AG04449 (cell line): ENCODE measurements around the gene ABLIM1.

ENCODE experiments used
- CTCF ChIA-PET: fragments of 350-600 bp; formaldehyde crosslinking; extraction: SDS; loops from one replicate; lab custom pipeline; 2021; ENCODE audit warnings: antibody characterized with exemption; lab: Yijun Ruan, JAX
- POLR2A ChIA-PET: fragments of 400-600, 350-600 bp; formaldehyde crosslinking; extraction: SDS; loops from one replicate; lab custom pipeline; 2020; ENCODE audit warnings: antibody characterized with exemption, inconsistent platforms; lab: Yijun Ruan, JAX
- DNase-seq: peaks from one replicate; pipeline ENCODE4 v3.0.0-alpha.2; 2010; ENCODE audit warnings: low read depth, low spot score
- H3K4me3 ChIP-seq: 2 replicates; pipeline ENCODE4 v1.5.1; 2011; ENCODE audit warnings: low read depth, mild to moderate bottlenecking, control low read depth, low read length
- CTCF ChIP-seq: IDR thresholded peaks from one replicate; pipeline ENCODE4 v1.5.1; 2011; ENCODE audit warnings: mild to moderate bottlenecking, moderate library complexity, low read length, control low read depth, inconsistent platforms; ENCODE audit not compliant: insufficient read depth; ENCODE audit errors: missing control alignments

Gene ABLIM1

DNA sequence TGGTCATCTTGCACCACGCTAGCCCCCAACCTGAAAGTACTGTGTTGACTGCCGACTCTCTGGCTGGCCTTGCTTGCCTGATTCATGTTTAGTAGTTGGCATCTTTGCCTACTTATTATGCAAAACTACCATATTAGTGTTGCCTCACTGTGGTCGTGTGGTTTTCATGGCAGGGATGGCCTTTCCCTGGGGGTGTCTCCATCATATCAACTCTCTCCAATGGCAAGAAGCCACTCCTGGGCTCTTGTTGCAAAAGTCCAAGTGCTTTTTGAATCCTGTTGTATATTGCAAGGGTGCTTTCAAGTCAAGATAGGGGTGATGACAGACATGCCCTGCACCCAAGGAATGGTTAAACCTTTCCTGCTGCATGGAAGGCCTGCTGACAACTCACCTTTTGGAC lies 39.4 kb downstream of the ABLIM1 start:
- no peak for TF ChIP-seq CTCF
- ChIA-PET CTCF (no interaction called here), POLR2A (no interaction called here)
- H3K4me3 ChIP-seq = no peak overlapping the region
- no peak for DNase-seq

DNA sequence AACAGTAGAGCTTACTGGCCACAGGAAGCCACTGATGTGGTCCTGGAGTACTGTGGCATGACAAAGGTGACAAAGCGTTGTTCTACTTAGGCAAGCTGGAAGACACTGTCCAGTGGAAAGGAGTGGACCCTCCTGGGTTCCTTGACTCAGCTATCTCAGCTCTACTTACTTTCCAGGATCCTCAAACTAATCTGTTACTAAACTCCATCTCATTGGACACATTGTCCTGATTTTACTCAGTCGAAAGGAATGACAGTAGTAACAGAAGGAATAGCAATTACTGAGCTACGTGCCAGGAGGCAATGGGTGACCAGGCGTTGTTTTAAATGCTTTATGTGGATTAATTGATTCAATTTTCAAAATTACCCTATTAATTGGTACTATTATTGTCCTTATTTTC lies 41.6 kb downstream of the ABLIM1 start:
- no peak overlapping the region for H3K4me3 ChIP-seq
- no peak for TF ChIP-seq CTCF
- POLR2A ChIA-PET = interaction anchor here (0.9 to 1.1 kb wide), 2 partner anchors 17 to 19 kb away, joined by 3 read pairs; no protein-coding TSS in a partner anchor
- DNase-seq = no peak
- CTCF ChIA-PET = interaction anchor here (0.8 to 1.5 kb wide), 5 partner anchors 11 to 169 kb away, joined by 3 to 4 read pairs (median 3); no protein-coding TSS in a partner anchor

DNA sequence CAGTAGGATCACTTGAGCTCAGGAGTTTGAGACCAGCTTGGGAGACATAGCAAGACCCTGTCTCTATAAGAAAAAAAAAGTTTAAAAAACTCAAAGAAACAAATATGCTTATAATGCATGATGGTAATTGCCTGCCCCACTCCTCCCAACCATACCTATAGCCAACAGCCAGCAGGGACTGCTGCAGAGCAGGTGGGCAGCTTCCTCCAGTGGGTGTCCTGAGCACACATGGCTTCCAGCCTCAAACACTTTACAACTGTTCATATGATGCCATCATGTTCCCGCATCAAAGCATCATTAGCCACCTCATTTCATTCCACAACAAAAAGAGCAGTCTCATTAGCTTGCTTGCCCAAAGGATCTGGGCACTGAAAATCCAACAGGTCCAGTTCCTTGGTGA lies 42.0 kb downstream of the ABLIM1 start:
- ChIA-PET POLR2A (interaction anchor here (0.9 to 1.1 kb wide), 2 partner anchors 17 to 19 kb away, joined by 3 read pairs; no protein-coding TSS in a partner anchor), CTCF (interaction anchor here (0.8 to 1.5 kb wide), 5 partner anchors 11 to 170 kb away, joined by 3 to 4 read pairs (median 3); no protein-coding TSS in a partner anchor)
- TF ChIP-seq CTCF = no peak
- no peak for DNase-seq
- H3K4me3 ChIP-seq = no peak overlapping the region

DNA sequence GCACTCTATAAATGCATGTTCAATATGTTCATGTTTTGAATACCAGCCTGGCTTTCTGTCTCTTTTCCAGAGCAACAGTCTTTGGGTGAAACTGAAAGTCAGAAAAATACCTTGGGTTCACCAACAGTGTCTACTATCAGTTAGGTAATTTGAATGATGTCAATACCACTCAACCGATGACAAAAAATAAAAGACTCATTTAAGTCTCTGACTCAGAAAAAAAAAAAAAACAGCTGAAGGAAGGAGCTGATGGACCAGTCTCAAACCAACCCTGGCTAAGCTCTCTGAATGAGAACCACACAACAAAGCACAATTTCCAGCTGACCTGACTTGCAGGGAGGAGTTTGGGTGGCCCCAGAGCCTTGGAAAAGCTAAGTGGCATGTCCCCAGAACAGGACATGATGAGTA lies 42.5 kb downstream of the ABLIM1 start:
- no peak for DNase-seq
- TF ChIP-seq CTCF = no peak
- no peak overlapping the region for H3K4me3 ChIP-seq
- CTCF ChIA-PET = interaction anchor here (0.8 to 1.5 kb wide), 2 partner anchors 64 to 170 kb away, joined by 3 to 4 read pairs; no protein-coding TSS in a partner anchor
- POLR2A ChIA-PET = no interaction called here

DNA sequence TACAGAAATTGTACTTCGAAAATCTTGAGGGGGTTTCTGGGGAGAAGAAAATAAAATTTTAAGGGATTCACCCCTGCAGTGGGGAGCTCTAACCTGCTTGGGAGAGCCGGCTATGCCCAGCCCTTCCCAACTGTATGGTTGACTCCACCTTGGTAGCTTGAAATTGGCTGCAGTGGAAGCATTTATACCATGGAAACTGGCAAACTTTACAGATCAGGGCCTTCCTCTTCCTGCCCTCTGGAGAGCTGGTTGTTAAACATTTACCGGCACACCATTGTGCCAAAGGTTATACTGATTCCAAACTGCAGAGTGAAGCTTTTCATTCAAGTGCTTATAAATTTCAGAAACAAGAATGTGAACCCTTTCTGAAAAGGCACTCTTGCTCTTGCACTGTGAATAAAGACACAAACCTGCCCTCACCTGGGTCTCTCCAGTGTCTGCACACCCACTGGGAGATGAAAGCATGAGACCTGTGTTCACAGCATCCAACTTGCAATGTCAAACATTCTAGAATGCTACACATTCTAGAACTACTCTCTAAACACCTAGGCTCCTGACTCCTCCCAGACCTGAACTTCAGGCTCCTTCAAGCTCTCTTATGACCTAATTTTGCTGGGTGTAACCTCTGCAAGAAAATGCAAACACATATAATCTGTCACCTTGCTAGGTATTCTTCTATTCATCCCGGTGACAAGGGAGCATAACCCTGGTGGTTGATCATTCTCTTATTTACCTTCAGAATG lies 44.7 kb downstream of the ABLIM1 start:
- no peak for DNase-seq
- H3K4me3 ChIP-seq = no peak overlapping the region
- ChIA-PET POLR2A (no interaction called here), CTCF (no interaction called here)
- TF ChIP-seq CTCF = no peak

DNA sequence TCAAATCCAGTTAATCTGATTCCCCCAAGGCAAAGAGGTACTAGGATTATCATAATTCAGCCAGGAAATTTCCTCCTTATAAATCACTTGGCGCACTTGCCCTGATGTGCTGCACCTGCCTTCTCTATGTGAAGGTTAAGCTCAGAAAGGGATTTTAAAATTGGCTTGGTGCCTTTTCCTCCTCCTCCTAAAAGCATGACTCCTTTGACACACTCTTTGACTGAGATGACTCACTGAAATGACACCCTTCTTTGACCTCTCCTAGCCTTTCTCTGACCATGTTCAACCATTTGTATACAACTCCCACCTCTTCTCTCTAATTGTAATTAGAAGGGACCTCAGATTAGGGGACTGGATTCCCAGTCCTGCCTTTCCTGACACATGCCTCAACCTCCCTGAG lies 46.5 kb downstream of the ABLIM1 start:
- POLR2A ChIA-PET = no interaction called here
- CTCF ChIA-PET = no interaction called here
- TF ChIP-seq CTCF = no peak
- H3K4me3 ChIP-seq = no peak overlapping the region
- DNase-seq = no peak
